HK-2 (cell line): Measurements from ENCODE around the gene LSR.
"Not testable (repeated sequence)": the region's sequence is repeated elsewhere in the genome, so short reads cannot be mapped to it uniquely, and the experiment has no call there.

Experiments used
- DNase-seq: peaks from one replicate; pipeline ENCODE4 v3.0.0-alpha.2; 2018; ENCODE audit not compliant: unreplicated experiment

Gene LSR

GRCh38 chr19:35286101-35286500, 37.3 kb downstream of the LSR start:
- DNase-seq = not testable (repeated sequence)

GRCh38 chr19:35287713-35288112, 38.9 kb downstream of the LSR start:
- DNase-seq = no peak

GRCh38 chr19:35288331-35288730, 39.5 kb downstream of the LSR start:
- DNase-seq = no peak

GRCh38 chr19:35288906-35289305, 40.1 kb downstream of the LSR start:
- DNase-seq = no peak

GRCh38 chr19:35290381-35291127, 41.8 kb downstream of the LSR start:
- DNase-seq = no peak

GRCh38 chr19:35291259-35291658, 42.5 kb downstream of the LSR start:
- no peak for DNase-seq

GRCh38 chr19:35291916-35292315, 43.1 kb downstream of the LSR start, which contains the start of gene MAG:
Gene MAG (plus strand): TSS chr19:35292161. CDS start chr19:35295409, 3,248 bp downstream.
- DNase-seq = no peak

GRCh38 chr19:35292421-35293362, 43.9 kb downstream of the LSR start:
- DNase-seq = no peak

- no peak for DNase-seq
Observed at GRCh38 chr19:35293363-35293739, 44.5 kb downstream of the LSR start.

GRCh38 chr19:35293808-35294207, 45.0 kb downstream of the LSR start:
- no peak for DNase-seq

- no peak for DNase-seq
Observed at GRCh38 chr19:35294328-35294727, 45.5 kb downstream of the LSR start.

- no peak for DNase-seq
Observed at GRCh38 chr19:35294859-35295791, 46.3 kb downstream of the LSR start.

- no peak for DNase-seq
Observed at GRCh38 chr19:35295792-35296462, 47.1 kb downstream of the LSR start.

- no peak for DNase-seq
Observed at GRCh38 chr19:35296644-35297514, 48.1 kb downstream of the LSR start.

GRCh38 chr19:35297515-35297848, 48.7 kb downstream of the LSR start:
- no peak for DNase-seq

- DNase-seq = no peak
Observed at GRCh38 chr19:35297922-35298321, 49.1 kb downstream of the LSR start.

- DNase-seq = no peak
Observed at GRCh38 chr19:35298561-35298972, 49.8 kb downstream of the LSR start.

- no peak for DNase-seq
Observed at GRCh38 chr19:35299523-35300338, 50.9 kb downstream of the LSR start.

GRCh38 chr19:35300339-35300649, 51.5 kb downstream of the LSR start:
- no peak for DNase-seq

GRCh38 chr19:35301961-35302360, 53.2 kb downstream of the LSR start:
- DNase-seq = no peak
